ENCODE measurements around the gene HK3. TPM values are rescaled to one million over a fixed set of nuclear protein-coding genes. Genes with fewer than 3 reads are reported as not detected.

The HK3 gene
- total RNA-seq, 1 experiment from 2014 or later: not detected

GRCh38 chr5:176878906-176879662, 20.1 kb downstream of the HK3 start:
- H3K36me3 ChIP-seq (ENCODE audit: low read depth, low read length): no peaks in the 10 kb centered on the region

GRCh38 chr5:176878463-176878862, 20.7 kb downstream of the HK3 start:
- Histone ChIP-seq H4K20me1 (ENCODE audit: low read length) (no peaks in the 10 kb centered on the region), H3K27ac (ENCODE audit: low read length) (no peak overlapping the region), H3K9ac (ENCODE audit: low read length) (no peak overlapping the region), H3K9me2 (replicated peaks; ENCODE audit: low read length) (no peaks in the 10 kb centered on the region), H2AFZ (ENCODE audit: low read length) (no peak overlapping the region), H3K36me3 (ENCODE audit: low read depth, low read length) (no peaks in the 10 kb centered on the region), H3K4me3 (ENCODE audit: low read length) (no peak overlapping the region), H3K9me3 (ENCODE audit: low read length) (no peaks in the 10 kb centered on the region), H3K4me1 (ENCODE audit: insufficient read depth, low read length) (no peaks in the 10 kb centered on the region), H3K4me2 (ENCODE audit: low read length) (no peak overlapping the region), H3F3A (ENCODE audit: low read length, unreplicated experiment) (no peaks in the 10 kb centered on the region), H3K79me2 (ENCODE audit: low read length) (no peaks in the 10 kb centered on the region), H3K27me3 (ENCODE audit: low read length) (peaks cover 25% of the 10 kb centered on the region)
- DNase-seq: no peak
- ChIA-PET POLR2A (ENCODE audit: unreplicated experiment) (no interaction called here), CTCF (no interaction called here)
- BruUV-seq (replicated peaks): no TSS peak
- TF ChIP-seq CTCF (conservative IDR thresholded peaks at IDR 0.05; ENCODE audit: low read depth, low read length): no peak
- TF ChIP-seq EZH2phosphoT487 (IDR thresholded peaks at IDR 0.05; ENCODE audit: borderline replicate concordance, low read length): no peak
- TF ChIP-seq EZH2 (IDR thresholded peaks at IDR 0.05; ENCODE audit: low read length, unreplicated experiment): no peak
- ATAC-seq: no peak
- intact Hi-C loops (cut with micrococcal nuclease): no loop called here

More at GRCh38 chr5:176878906-176879662, 20.1 kb downstream of the HK3 start:
- Histone ChIP-seq H3K27me3 (ENCODE audit: low read length) (peaks cover 19% of the 10 kb centered on the region), H3K4me1 (ENCODE audit: insufficient read depth, low read length) (no peaks in the 10 kb centered on the region), H2AFZ (ENCODE audit: low read length) (no peak overlapping the region), H3K9ac (ENCODE audit: low read length) (no peak overlapping the region), H3K27ac (ENCODE audit: low read length) (no peak overlapping the region), H3K4me3 (ENCODE audit: low read length) (no peak overlapping the region), H3K9me2 (replicated peaks; ENCODE audit: low read length) (no peaks in the 10 kb centered on the region), H3K79me2 (ENCODE audit: low read length) (no peaks in the 10 kb centered on the region), H4K20me1 (ENCODE audit: low read length) (no peaks in the 10 kb centered on the region), H3K9me3 (ENCODE audit: low read length) (no peaks in the 10 kb centered on the region), H3F3A (ENCODE audit: low read length, unreplicated experiment) (no peaks in the 10 kb centered on the region), H3K4me2 (ENCODE audit: low read length) (no peak overlapping the region)
- ChIA-PET POLR2A (ENCODE audit: unreplicated experiment) (interaction anchor here (0.6 kb wide), 1 partner anchor 1346 kb away, joined by 3 read pairs; no protein-coding TSS in a partner anchor), CTCF (no interaction called here)
- no TSS peak for BruUV-seq (replicated peaks)
- intact Hi-C loops (cut with micrococcal nuclease): no loop called here
- TF ChIP-seq CTCF (conservative IDR thresholded peaks at IDR 0.05; ENCODE audit: low read depth, low read length) (no peak), EZH2 (IDR thresholded peaks at IDR 0.05; ENCODE audit: low read length, unreplicated experiment) (no peak), EZH2phosphoT487 (IDR thresholded peaks at IDR 0.05; ENCODE audit: borderline replicate concordance, low read length) (no peak)
- no peak for DNase-seq
- ATAC-seq: no peak

DNA sequence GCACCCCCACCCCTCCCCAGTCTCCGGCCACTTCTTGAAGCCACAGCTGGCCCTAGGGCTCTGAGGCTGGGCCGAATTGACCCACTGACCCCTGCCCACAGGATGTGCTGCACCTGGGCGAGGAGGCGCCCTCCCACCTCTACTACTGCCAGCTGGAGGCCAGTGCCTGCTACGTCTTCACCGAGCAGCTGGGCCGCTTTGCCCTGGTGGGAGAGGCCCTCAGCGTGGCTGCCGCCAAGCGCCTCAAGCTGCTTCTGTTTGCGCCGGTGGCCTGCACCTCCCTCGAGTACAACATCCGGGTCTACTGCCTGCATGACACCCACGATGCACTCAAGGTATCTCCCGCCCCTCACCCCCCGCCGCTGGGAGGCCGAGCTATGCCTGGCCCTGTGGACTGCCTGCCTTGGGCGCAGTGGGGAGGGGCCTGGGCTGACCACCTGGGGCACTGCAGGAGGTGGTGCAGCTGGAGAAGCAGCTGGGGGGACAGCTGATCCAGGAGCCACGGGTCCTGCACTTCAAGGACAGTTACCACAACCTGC, 21.3 kb downstream of the HK3 start:
- ChIA-PET CTCF (no interaction called here), POLR2A (ENCODE audit: unreplicated experiment) (no interaction called here)
- no TSS peak for BruUV-seq (replicated peaks)
- no peak overlapping the region for H3K4me3 ChIP-seq (ENCODE audit: low read length)
- no peaks in the 10 kb centered on the region for H3K9me2 ChIP-seq (replicated peaks; ENCODE audit: low read length)
- no peaks in the 10 kb centered on the region for H3K4me1 ChIP-seq (ENCODE audit: insufficient read depth, low read length)
- no peak overlapping the region for H3K4me2 ChIP-seq (ENCODE audit: low read length)
- no peaks in the 10 kb centered on the region for H3F3A ChIP-seq (ENCODE audit: low read length, unreplicated experiment)
- no peaks in the 10 kb centered on the region for H3K9me3 ChIP-seq (ENCODE audit: low read length)
- H3K9ac ChIP-seq (ENCODE audit: low read length): no peak overlapping the region
- H4K20me1 ChIP-seq (ENCODE audit: low read length): no peaks in the 10 kb centered on the region
- H3K36me3 ChIP-seq (ENCODE audit: low read depth, low read length): no peaks in the 10 kb centered on the region
- H2AFZ ChIP-seq (ENCODE audit: low read length): no peak overlapping the region
- no peaks in the 10 kb centered on the region for H3K79me2 ChIP-seq (ENCODE audit: low read length)
- H3K27ac ChIP-seq (ENCODE audit: low read length): no peak overlapping the region
- TF ChIP-seq EZH2phosphoT487 (IDR thresholded peaks at IDR 0.05; ENCODE audit: borderline replicate concordance, low read length) (no peak), EZH2 (IDR thresholded peaks at IDR 0.05; ENCODE audit: low read length, unreplicated experiment) (no peak), CTCF (conservative IDR thresholded peaks at IDR 0.05; ENCODE audit: low read depth, low read length) (no peak)
- peaks cover 25% of the 10 kb centered on the region for H3K27me3 ChIP-seq (ENCODE audit: low read length)
- intact Hi-C loops (cut with micrococcal nuclease): no loop called here
- DNase-seq: no peak
- no peak for ATAC-seq
